Common myeloid progenitor, CD34-positive (primary cell): ENCODE results near the gene FANCF.
A peak's percentile ranks its signal among the peaks of the same experiment; 100 is the strongest.

ENCODE experiments used
- CTCF ChIA-PET: fragments of 350-600 bp; sonication (Branson Sonifier 250); formaldehyde crosslinking; loops from one replicate; lab custom pipeline; 2021; ENCODE audit warnings: antibody characterized with exemption; lab: Charles Lee
- POLR2A ChIA-PET: fragments of 350-600 bp; sonication (Branson Sonifier 250); formaldehyde crosslinking; loops from one replicate; lab custom pipeline; 2021; ENCODE audit warnings: antibody characterized with exemption; lab: Charles Lee
- DNase-seq, 3 donors: peaks; one replicate each; pipeline versions ENCODE4 v3.0.0 to v3.0.0-alpha.2; 2013
- H3K27ac ChIP-seq, 2 experiments: 1 replicate in 1 of 2; 2 replicates in 1 of 2; pipeline ENCODE4 v1.7.0; 2013; ENCODE audit warnings: inconsistent platforms in 2 of 2, low read length in 2 of 2, mild to moderate bottlenecking in 2 of 2, low read depth in 1 of 2, moderate library complexity in 1 of 2; ENCODE audit not compliant: severe bottlenecking in 2 of 2, insufficient read depth in 1 of 2, poor library complexity in 1 of 2
- H3K27me3 ChIP-seq, 5 experiments: replicated peaks in 2 of 5; 1 replicate in 3 of 5; 2 replicates in 2 of 5; pipeline versions ENCODE4 v1.6.1 to v1.7.0; 2013; ENCODE audit warnings: low read length in 4 of 5, mild to moderate bottlenecking in 2 of 5, moderate library complexity in 2 of 5, inconsistent platforms in 1 of 5; ENCODE audit not compliant: insufficient read depth in 5 of 5, control insufficient read depth in 4 of 5
- H3K36me3 ChIP-seq, 4 experiments: 1 replicate in 2 of 4; 2 replicates in 2 of 4; pipeline versions ENCODE4 v1.6.1 to v1.7.0; 2013; ENCODE audit warnings: low read length in 3 of 4, control low read depth in 1 of 4, mild to moderate bottlenecking in 1 of 4; ENCODE audit not compliant: control insufficient read depth in 4 of 4, insufficient read depth in 4 of 4
- H3K4me1 ChIP-seq, 4 experiments: 1 replicate in 3 of 4; 2 replicates in 1 of 4; pipeline versions ENCODE4 v1.6.1 to v1.7.1; 2013; ENCODE audit warnings: low read length in 3 of 4, mild to moderate bottlenecking in 3 of 4, control low read depth in 1 of 4, inconsistent platforms in 1 of 4, moderate library complexity in 1 of 4; ENCODE audit not compliant: control insufficient read depth in 4 of 4, insufficient read depth in 4 of 4; ENCODE audit errors: control extremely low read depth in 1 of 4
- H3K4me3 ChIP-seq, 7 experiments: 1 replicate in 4 of 7; 2 replicates in 3 of 7; pipeline versions ENCODE4 v1.5.1 to v1.7.0; 2013; ENCODE audit warnings: mild to moderate bottlenecking in 7 of 7, low read length in 6 of 7, moderate library complexity in 6 of 7, inconsistent platforms in 2 of 7, low read depth in 2 of 7, control low read depth in 1 of 7; ENCODE audit not compliant: insufficient read depth in 4 of 7, control insufficient read depth in 1 of 7; ENCODE audit errors: extremely low read depth in 1 of 7
- H3K9me3 ChIP-seq, 5 experiments: 1 replicate in 4 of 5; 2 replicates in 1 of 5; pipeline versions ENCODE4 v1.6.1 to v1.7.1; 2013; ENCODE audit warnings: low read length in 4 of 5, mild to moderate bottlenecking in 2 of 5, inconsistent platforms in 1 of 5, low read depth in 1 of 5, moderate library complexity in 1 of 5; ENCODE audit not compliant: control insufficient read depth in 4 of 5, insufficient read depth in 2 of 5; ENCODE audit errors: control extremely low read depth in 1 of 5
- WGBS: methylation state at CpG from one replicate; pipeline ENCODE4 v1.1.5; 2013; ENCODE audit not compliant: insufficient coverage; 5-methylcytosine and 5-hydroxymethylcytosine counted together

Gene FANCF

GRCh38 chr11:22624742-22625447, 728 bp downstream of the FANCF start:
- peak; percentile 72 to 80 (median 74) for DNase-seq
- POLR2A ChIA-PET = no interaction called here
- H3K27ac ChIP-seq = peak overlapping the region; percentile 82 to 87
- H3K27me3 ChIP-seq = no peaks in the 10 kb centered on the region
- CTCF ChIA-PET = interaction anchor here (1.0 kb wide), 1 partner anchor 157 kb away, joined by 4 read pairs; no protein-coding TSS in a partner anchor
- 8% methylated on average over 28 of the region's 31 CpGs for WGBS
- no peaks in the 10 kb centered on the region for H3K9me3 ChIP-seq
- H3K4me3 ChIP-seq = peak overlapping the region; percentile 81 to 100 (median 95)
- H3K4me1 ChIP-seq = peaks cover 6 to 25% (median 14%) of the 10 kb centered on the region in 4 experiments
- H3K36me3 ChIP-seq = peaks cover 0 to 4% (median 0%) of the 10 kb centered on the region in 4 experiments

- WGBS = 100% methylated on average over 5 of the region's 5 CpGs
- Histone ChIP-seq H3K4me3 (no peak overlapping the region), H3K27me3 (no peaks in the 10 kb centered on the region), H3K36me3 (peaks cover 0 to 4% (median 0%) of the 10 kb centered on the region in 4 experiments), H3K4me1 (peaks cover 0 to under 1% (median 0%) of the 10 kb centered on the region in 4 experiments), H3K9me3 (no peaks in the 10 kb centered on the region), H3K27ac (no peak overlapping the region)
- DNase-seq = no peak
- CTCF ChIA-PET = no interaction called here
- POLR2A ChIA-PET = no interaction called here
Measured at GRCh38 chr11:22617868-22618267, 7.8 kb downstream of the FANCF start.

GRCh38 chr11:22603933-22604332, 21.7 kb downstream of the FANCF start:
- no peaks in the 10 kb centered on the region for H3K36me3 ChIP-seq
- H3K4me1 ChIP-seq = no peaks in the 10 kb centered on the region
- no peak for DNase-seq
- peaks cover 0 to 3% (median 0%) of the 10 kb centered on the region in 5 experiments for H3K27me3 ChIP-seq
- CTCF ChIA-PET = no interaction called here
- no CpG with 5 or more reads among the region's 1 CpG for WGBS
- no peak overlapping the region for H3K4me3 ChIP-seq
- POLR2A ChIA-PET = no interaction called here
- H3K9me3 ChIP-seq = no peaks in the 10 kb centered on the region
- H3K27ac ChIP-seq = no peak overlapping the region

GRCh38 chr11:22602504-22602903, 23.1 kb downstream of the FANCF start:
- ChIA-PET CTCF (no interaction called here), POLR2A (interaction anchor here (0.6 kb wide), 1 partner anchor 361 kb away, joined by 3 read pairs; no protein-coding TSS in a partner anchor)
- Histone ChIP-seq H3K4me3 (no peak overlapping the region), H3K27ac (no peak overlapping the region), H3K9me3 (no peaks in the 10 kb centered on the region), H3K27me3 (peaks cover 0 to 3% (median 0%) of the 10 kb centered on the region in 5 experiments), H3K4me1 (no peaks in the 10 kb centered on the region), H3K36me3 (no peaks in the 10 kb centered on the region)
- no peak for DNase-seq

- H3K9me3 ChIP-seq = no peaks in the 10 kb centered on the region
- H3K4me1 ChIP-seq = no peaks in the 10 kb centered on the region
- no peak for DNase-seq
- no peak overlapping the region for H3K4me3 ChIP-seq
- peaks cover 0 to 3% (median 0%) of the 10 kb centered on the region in 5 experiments for H3K27me3 ChIP-seq
- 97% methylated on average over 4 of the region's 5 CpGs for WGBS
- ChIA-PET POLR2A (no interaction called here), CTCF (no interaction called here)
- H3K36me3 ChIP-seq = no peaks in the 10 kb centered on the region
- H3K27ac ChIP-seq = no peak overlapping the region
Measured at GRCh38 chr11:22599458-22599857, 26.2 kb downstream of the FANCF start.

- no CpG with 5 or more reads among the region's 2 CpGs for WGBS
- peaks cover 0 to 3% (median 0%) of the 10 kb centered on the region in 5 experiments for H3K27me3 ChIP-seq
- no peak overlapping the region for H3K27ac ChIP-seq
- DNase-seq = no peak
- no peak overlapping the region for H3K4me3 ChIP-seq
- H3K9me3 ChIP-seq = no peaks in the 10 kb centered on the region
- ChIA-PET CTCF (no interaction called here), POLR2A (no interaction called here)
- no peaks in the 10 kb centered on the region for H3K4me1 ChIP-seq
- no peaks in the 10 kb centered on the region for H3K36me3 ChIP-seq
Measured at GRCh38 chr11:22597062-22597461, 28.6 kb downstream of the FANCF start.

- H3K4me1 ChIP-seq = no peaks in the 10 kb centered on the region
- H3K36me3 ChIP-seq = no peaks in the 10 kb centered on the region
- POLR2A ChIA-PET = no interaction called here
- no peak overlapping the region for H3K4me3 ChIP-seq
- 100% methylated on average over 2 of the region's 2 CpGs for WGBS
- no peak for DNase-seq
- H3K9me3 ChIP-seq = no peaks in the 10 kb centered on the region
- CTCF ChIA-PET = no interaction called here
- H3K27me3 ChIP-seq = no peaks in the 10 kb centered on the region
- H3K27ac ChIP-seq = no peak overlapping the region
Measured at GRCh38 chr11:22584976-22585375, 40.6 kb downstream of the FANCF start.
